Vagina (tissue), 2 donors: ENCODE measurements around the gene ZNF783. TPM values are rescaled to one million over a fixed set of nuclear protein-coding genes. Genes with fewer than 3 reads are reported as not detected.
"Not testable (repeated sequence)": the region's sequence is repeated elsewhere in the genome, so short reads cannot be mapped to it uniquely, and the experiment has no call there.

Source experiments
- DNase-seq, 2 donors: peaks; one replicate each; pipeline ENCODE4 v3.0.0-alpha.2; 2017; ENCODE audit errors: extremely low spot score in 2 of 2
- H3K27ac ChIP-seq: fragments of 200-600 bp; sonication (generic); one replicate; pipeline ENCODE4 v1.5.1; 2019
- H3K27me3 ChIP-seq: fragments of 200-600 bp; sonication (generic); one replicate; pipeline ENCODE4 v1.5.1; 2019
- H3K36me3 ChIP-seq, 2 donors: fragments of 200-600 bp; sonication (generic); one replicate each; pipeline ENCODE4 v1.5.1; 2017 to 2019
- H3K4me1 ChIP-seq: fragments of 200-600 bp; sonication (generic); one replicate; pipeline ENCODE4 v1.5.1; 2019
- H3K4me3 ChIP-seq, 2 donors: fragments of 200-600 bp; sonication (generic); 1 replicate in 1 of 2; 2 replicates in 1 of 2; pipeline ENCODE4 v1.5.1; 2016 to 2019
- H3K9me3 ChIP-seq: fragments of 200-600 bp; sonication (generic); one replicate; pipeline ENCODE4 v1.5.1; 2019
- POLR2A ChIP-seq, 2 donors: fragments of 450-650 bp; IDR thresholded peaks; one replicate each; pipeline ENCODE4 v1.6.1; 2017; ENCODE audit warnings: antibody characterized with exemption in 2 of 2, mild to moderate bottlenecking in 2 of 2, moderate library complexity in 2 of 2
- POLR2AphosphoS5 ChIP-seq, 2 donors: sonication (generic); formaldehyde crosslinking; IDR thresholded peaks; one replicate each; pipeline ENCODE4 v1.9.0; 2017; ENCODE audit warnings: antibody characterized with exemption in 2 of 2, mild to moderate bottlenecking in 2 of 2, low read depth in 1 of 2; ENCODE audit not compliant: insufficient read depth in 1 of 2
- intact Hi-C: fragments of 100-400 bp; cut with DNase I; formaldehyde crosslinking; loops from one replicate; pipeline ENCODE4 v1.15.1; 2023
- total RNA-seq: library from RNA; depleted of rRNA; stranded (reverse); fragments of >200 nt; gene quantifications from one replicate; pipeline ENCODE4 v1.2.3, GENCODE V29; 2016
- TF ChIP-seq, protein P1 (sequence below), 3 experiments: fragments of 450-650 bp in 2 of 3; fragments of 200-600 bp in 1 of 3; sonication (generic) in 1 of 3; IDR thresholded peaks; one replicate each; pipeline ENCODE4 v1.5.1; 2017 to 2019; ENCODE audit warnings: antibody characterized with exemption in 3 of 3, mild to moderate bottlenecking in 2 of 3, moderate library complexity in 2 of 3

The ZNF783 gene
- total RNA-seq, 1 donor from 2014 or later = 13.8 TPM

DNA sequence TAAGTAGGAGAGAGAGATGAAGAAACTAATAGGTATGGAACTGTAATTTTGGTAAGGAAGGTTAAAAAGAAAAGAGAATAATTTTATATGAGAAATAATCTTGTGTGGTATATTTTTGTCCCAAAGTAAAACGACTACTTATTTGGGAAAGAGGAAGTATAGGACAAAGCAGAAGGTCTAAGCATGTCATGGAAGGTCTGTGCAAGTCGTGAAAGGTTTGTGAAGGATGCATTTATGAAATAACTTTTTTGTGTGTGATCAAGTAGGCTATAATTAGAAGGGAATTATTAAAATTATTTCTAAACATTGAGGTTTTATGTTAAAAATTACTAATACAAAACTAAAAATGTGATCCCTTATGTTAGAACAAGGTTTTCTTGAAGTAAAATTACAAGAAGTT is 63.3 kb downstream of the ZNF783 start:
- no peak for DNase-seq
- Histone ChIP-seq H3K36me3 (no peaks in the 10 kb centered on the region), H3K27me3 (no peaks in the 10 kb centered on the region), H3K4me3 (no peak overlapping the region), H3K4me1 (no peaks in the 10 kb centered on the region), H3K9me3 (no peaks in the 10 kb centered on the region), H3K27ac (no peak overlapping the region)
- TF ChIP-seq, protein P1, sequence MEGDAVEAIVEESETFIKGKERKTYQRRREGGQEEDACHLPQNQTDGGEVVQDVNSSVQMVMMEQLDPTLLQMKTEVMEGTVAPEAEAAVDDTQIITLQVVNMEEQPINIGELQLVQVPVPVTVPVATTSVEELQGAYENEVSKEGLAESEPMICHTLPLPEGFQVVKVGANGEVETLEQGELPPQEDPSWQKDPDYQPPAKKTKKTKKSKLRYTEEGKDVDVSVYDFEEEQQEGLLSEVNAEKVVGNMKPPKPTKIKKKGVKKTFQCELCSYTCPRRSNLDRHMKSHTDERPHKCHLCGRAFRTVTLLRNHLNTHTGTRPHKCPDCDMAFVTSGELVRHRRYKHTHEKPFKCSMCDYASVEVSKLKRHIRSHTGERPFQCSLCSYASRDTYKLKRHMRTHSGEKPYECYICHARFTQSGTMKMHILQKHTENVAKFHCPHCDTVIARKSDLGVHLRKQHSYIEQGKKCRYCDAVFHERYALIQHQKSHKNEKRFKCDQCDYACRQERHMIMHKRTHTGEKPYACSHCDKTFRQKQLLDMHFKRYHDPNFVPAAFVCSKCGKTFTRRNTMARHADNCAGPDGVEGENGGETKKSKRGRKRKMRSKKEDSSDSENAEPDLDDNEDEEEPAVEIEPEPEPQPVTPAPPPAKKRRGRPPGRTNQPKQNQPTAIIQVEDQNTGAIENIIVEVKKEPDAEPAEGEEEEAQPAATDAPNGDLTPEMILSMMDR (IDR thresholded peaks at IDR 0.05) = no peak
- no peak for TF ChIP-seq POLR2A (IDR thresholded peaks at IDR 0.05)
- TF ChIP-seq POLR2AphosphoS5 (IDR thresholded peaks at IDR 0.05; ENCODE audit: insufficient read depth in 1 of 2, low read depth in 1 of 2) = no peak
- intact Hi-C loops = no loop called here

DNA sequence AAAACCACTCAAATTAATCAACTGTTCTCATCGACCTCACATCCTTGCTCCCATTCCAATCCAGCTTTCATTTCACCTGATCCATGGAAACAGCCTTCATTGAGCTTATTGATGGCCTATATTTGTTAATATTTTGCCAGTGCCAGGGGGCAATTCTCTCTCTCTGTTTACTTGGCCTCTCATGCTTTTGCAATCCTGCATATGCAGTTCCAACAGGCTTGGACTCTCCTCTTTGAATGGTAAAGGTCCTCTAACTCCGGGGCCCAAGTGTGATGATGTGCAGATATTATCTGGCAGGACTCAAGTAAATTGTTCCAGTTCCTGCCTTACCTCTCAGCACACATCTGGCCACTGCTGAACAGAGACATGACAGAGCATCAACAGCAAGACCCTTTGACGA is 67.3 kb downstream of the ZNF783 start:
- Histone ChIP-seq H3K36me3 (no peaks in the 10 kb centered on the region), H3K4me1 (no peaks in the 10 kb centered on the region), H3K9me3 (no peaks in the 10 kb centered on the region), H3K27me3 (no peaks in the 10 kb centered on the region), H3K4me3 (no peak overlapping the region), H3K27ac (no peak overlapping the region)
- DNase-seq = no peak
- TF ChIP-seq POLR2AphosphoS5 (IDR thresholded peaks at IDR 0.05; ENCODE audit: insufficient read depth in 1 of 2, low read depth in 1 of 2) = no peak
- intact Hi-C loops = no loop called here

DNA sequence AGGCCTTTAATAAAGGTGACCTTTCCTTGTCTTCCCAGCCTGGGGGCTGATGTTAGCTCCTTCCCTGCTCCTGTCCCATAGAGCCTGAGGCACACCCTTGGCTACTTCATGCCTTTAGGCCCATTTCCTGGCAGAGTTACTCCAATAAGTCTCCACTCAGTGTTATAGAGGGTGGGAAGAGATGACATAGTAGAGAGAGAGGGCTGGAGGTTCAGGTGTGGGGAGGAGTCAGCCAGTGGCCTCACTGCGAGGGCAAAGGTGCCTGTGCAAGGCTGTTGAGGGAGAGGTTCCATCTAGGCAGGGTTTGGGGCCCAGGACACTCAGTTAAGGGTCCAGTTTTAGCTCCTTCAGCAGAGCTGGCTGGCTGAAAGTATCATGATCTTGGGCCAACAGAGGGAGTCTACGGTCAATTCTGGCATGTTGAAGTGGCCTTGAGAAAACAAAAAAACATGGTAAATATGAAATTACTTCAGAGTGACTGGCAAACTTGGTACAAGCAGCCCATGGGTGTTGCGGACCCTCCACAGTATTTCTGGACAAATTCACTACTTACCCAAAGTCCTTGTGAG is 67.9 kb downstream of the ZNF783 start:
- no peaks in the 10 kb centered on the region for H3K9me3 ChIP-seq
- H3K4me1 ChIP-seq = no peaks in the 10 kb centered on the region
- no peak overlapping the region for H3K27ac ChIP-seq
- H3K27me3 ChIP-seq = no peaks in the 10 kb centered on the region
- intact Hi-C loops = no loop called here
- DNase-seq = no peak
- H3K4me3 ChIP-seq = no peak overlapping the region
- TF ChIP-seq, protein P1 (IDR thresholded peaks at IDR 0.05) = no peak
- TF ChIP-seq POLR2A (IDR thresholded peaks at IDR 0.05) (no peak), POLR2AphosphoS5 (IDR thresholded peaks at IDR 0.05; ENCODE audit: insufficient read depth in 1 of 2, low read depth in 1 of 2) (no peak)
- no peaks in the 10 kb centered on the region for H3K36me3 ChIP-seq

DNA sequence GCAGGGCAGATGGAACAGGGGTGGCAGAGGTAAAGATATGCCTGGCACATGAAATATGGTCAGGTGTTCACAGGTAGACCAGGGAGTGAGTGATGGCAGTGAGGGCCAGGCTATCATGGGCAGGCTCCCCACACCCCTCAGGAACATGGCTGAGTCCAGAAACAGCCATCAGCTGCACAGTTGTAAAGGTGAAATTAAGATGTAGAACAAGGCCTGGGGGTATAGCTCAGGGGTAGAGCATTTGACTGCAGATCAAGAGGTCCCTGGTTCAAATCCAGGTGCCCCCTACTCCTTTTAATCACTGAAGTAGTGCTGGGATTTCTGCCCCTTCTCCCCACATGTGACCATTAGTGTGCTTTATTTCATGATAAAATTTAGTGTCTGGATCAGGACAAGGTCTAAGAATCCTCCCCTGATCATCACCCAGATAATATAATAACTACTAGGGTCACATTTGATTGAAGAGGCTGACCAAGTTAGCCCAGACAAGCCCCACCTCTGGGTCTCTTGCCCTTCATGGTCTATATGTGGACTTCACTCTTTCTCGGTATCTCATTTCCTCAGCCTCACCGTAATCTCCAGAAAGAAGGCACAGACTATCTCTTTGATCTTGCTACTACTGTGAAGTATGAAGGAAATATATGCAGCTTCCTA is 69.0 kb downstream of the ZNF783 start:
- no peak overlapping the region for H3K4me3 ChIP-seq
- no peaks in the 10 kb centered on the region for H3K9me3 ChIP-seq
- intact Hi-C loops = no loop called here
- no peaks in the 10 kb centered on the region for H3K36me3 ChIP-seq
- no peaks in the 10 kb centered on the region for H3K4me1 ChIP-seq
- DNase-seq = no peak
- no peak for TF ChIP-seq POLR2AphosphoS5 (IDR thresholded peaks at IDR 0.05; ENCODE audit: insufficient read depth in 1 of 2, low read depth in 1 of 2)
- no peak for TF ChIP-seq POLR2A (IDR thresholded peaks at IDR 0.05)
- TF ChIP-seq, protein P1 (IDR thresholded peaks at IDR 0.05) = no peak
- H3K27me3 ChIP-seq = no peaks in the 10 kb centered on the region
- H3K27ac ChIP-seq = no peak overlapping the region

DNA sequence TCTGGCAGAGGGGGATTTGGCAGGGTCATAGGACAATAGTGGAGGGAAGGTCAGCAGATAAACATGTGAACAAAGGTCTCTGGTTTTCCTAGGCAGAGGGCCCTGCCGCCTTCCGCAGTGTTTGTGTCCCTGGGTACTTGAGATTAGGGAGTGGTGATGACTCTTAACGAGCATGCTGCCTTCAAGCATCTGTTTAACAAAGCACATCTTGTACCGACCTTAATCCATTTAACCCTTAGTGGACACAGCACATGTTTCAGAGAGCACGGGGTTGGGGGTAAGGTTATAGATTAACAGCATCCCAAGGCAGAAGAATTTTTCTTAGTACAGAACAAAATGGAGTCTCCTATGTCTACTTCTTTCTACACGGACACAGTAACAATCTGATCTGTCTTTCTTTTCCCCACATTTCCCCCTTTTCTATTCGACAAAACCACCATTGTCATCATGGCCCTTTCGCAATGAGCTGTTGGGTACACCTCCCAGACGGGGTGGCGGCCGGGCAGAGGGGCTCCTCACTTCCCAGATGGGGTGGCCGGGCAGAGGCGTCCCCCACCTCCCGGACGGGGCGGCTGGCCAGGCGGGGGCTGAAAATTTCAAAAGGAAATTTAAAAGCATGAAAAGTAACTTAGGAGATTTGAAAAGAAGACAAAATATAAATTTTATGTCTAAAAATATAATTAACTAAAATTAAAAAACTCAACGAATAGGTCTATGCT is 70.8 kb downstream of the ZNF783 start:
- intact Hi-C loops, DNase-seq, H3K27me3 ChIP-seq, H3K36me3 ChIP-seq, H3K4me3 ChIP-seq, H3K4me1 ChIP-seq, H3K27ac ChIP-seq, H3K9me3 ChIP-seq: not testable (repeated sequence)

DNA sequence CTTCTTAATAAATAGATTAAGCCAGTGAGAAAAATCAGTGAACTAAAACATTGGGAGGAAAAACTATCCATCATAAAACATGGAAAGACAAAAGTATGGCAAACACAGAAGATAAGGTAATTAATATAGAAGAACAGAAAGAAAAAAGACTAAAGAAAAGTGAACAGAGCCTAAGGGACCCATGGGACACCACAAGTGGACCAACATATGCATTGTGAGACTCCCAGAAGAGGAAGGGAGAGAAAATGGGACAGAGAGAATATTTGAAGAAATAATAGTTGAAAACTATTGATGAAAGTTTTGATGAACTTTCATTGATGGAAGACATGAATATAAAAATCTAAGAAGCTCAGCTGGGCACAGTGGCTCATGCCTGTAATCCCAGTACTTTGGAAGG is 71.3 kb downstream of the ZNF783 start:
- H3K36me3 ChIP-seq = no peaks in the 10 kb centered on the region
- no peak overlapping the region for H3K4me3 ChIP-seq
- intact Hi-C loops = no loop called here
- no peak overlapping the region for H3K27ac ChIP-seq
- no peaks in the 10 kb centered on the region for H3K4me1 ChIP-seq
- TF ChIP-seq POLR2AphosphoS5 (IDR thresholded peaks at IDR 0.05; ENCODE audit: insufficient read depth in 1 of 2, low read depth in 1 of 2) (no peak), POLR2A (IDR thresholded peaks at IDR 0.05) (no peak)
- TF ChIP-seq, protein P1 (IDR thresholded peaks at IDR 0.05) = no peak
- no peak for DNase-seq
- no peaks in the 10 kb centered on the region for H3K9me3 ChIP-seq
- no peaks in the 10 kb centered on the region for H3K27me3 ChIP-seq
